Measurements from ENCODE around the gene PALD1.
"Not testable (repeated sequence)": the region's sequence is repeated elsewhere in the genome, so short reads cannot be mapped to it uniquely, and the experiment has no call there.

PALD1 gene

DNA sequence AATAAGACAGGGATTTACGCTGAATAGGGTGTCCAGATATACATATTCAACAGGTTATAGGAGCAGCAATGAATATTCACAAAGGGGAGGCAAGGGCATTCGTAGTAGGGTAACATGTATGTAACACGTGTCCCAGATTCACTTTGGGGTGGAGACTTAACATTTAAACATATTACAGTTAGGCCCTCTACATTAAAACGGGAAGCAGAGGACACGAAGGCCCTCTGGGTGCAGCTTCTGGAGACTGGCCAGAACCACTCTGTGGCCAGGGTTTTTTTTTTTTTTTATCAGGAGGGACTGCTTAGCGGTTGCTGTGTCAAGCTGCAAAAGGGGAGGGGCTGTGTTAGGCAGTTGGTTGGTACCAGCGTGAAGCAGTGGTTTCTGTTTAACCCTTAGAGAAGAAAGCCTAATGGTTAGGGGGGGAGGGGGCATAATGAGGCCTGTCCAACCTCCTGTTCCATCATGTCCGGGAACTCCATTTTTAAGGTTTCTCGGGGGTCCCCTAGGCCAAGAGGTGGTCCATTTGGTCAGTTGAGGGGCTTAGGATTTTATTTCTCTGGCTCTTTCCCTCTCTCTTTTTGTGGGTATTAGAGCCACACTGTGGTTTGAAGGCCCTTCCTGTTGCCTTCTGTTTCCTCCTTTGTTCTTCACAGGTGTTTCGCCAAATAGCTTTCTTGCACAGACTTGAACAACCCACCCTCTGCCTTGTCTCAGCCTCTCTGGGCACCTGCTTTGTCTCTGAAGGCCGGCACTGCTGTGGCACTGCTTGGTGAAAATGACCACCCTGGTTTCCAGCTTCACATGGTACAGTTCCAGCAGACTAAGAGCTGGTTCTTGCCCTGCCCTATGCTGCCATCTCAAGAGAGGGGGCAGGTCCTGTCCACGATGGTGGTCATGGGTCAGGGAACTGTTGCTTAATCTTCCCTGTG, 97.6 kb downstream of the PALD1 start:
- peak; percentile 85 for DNase-seq

DNA sequence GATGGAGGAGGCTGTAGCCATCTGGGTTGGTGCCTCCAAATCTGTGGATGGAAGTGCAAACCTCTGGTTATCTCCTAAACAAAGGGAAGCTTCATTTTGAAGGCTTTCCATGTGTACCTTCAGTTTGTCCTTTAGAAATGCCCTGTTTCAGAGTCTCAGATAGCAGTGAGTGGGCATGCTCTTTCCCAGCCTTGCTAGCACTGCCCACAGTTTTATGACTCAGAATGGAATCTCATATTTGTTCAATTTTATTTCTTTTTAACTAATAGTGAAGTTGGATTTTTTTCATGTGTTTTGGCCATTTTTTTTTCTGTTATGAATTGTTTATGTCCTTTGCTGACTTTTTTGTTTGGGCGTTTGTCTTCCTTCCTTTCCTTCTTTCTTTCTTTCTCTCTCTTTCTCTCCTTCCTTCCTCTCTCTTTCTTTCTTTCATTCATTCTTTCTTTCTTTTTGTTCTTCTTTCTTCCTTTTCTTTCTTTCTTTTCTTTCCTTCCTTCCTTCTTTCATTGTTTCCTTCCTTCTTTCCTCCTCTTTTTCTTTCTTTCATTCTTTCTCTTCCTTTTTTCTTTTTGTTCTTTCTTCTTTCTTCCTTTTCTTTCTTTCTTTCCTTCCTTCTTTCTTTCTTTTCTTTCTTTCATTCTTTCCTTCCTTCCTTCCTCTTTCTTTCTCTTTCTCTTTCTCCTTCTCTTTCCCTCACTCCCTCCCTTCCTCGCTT, 98.4 kb downstream of the PALD1 start:
- DNase-seq: no peak

DNA sequence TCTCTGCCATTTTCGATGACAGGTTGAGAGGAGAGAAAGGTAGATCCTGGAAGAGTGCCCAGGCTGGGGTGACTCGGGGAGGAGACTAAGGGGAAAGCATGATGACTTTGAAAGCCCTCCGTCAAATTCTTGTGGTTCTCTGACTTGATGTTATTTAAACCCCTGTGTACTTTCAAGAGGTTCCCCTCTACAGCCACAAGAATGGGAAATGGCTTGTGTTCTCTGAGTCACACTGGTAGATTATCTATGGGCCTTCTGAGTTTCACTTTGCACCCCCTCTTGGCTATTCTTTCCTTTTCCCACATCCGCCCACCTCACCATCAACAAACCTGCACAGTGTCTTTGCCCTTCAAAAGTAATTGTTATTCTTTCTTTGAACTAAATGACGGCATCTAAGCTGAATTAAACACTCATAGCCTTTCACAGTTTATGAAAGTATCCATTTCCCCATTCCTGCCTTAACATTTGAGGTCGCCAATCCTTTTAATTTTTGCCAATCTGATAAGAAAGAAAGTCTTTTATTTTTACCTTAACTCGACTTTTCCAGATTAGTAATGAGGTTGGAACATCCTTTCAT, 99.9 kb downstream of the PALD1 start:
- DNase-seq: no peak

DNA sequence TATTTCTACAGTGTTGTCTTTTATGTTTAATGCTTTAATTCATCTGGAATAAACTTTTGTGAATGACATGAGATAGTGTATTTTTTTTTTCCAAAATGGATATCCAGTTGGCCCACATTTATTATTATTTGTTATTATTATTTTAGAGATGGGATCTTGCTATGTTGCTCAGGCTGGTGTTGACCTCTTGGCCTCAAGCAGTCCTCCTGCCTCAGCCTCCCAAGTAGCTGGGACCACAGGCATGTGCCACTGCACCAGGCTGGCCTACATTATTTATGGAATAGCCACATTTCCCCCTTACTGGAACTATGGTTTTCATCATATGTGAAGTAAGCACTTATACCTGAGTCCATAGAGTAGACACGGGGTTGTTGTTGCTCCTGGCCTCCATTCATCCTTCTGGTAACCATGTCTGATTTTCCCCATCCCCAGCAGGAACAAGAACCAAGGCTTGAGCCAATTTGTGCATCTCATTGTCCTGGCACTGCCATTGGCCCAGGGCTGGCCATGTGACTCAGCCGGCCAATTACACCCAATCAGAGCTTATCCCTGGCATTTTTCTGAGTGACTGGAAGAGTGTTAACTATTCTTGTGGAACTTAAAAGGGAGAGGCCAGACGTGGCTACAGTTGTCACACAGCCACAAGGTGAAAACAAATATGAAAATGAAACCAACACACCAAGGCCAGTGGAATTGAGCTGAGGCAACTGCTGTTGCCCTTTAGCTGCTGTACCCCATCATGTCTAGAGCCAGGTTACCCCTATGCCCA, 100.9 kb downstream of the PALD1 start:
- no peak for DNase-seq

DNA sequence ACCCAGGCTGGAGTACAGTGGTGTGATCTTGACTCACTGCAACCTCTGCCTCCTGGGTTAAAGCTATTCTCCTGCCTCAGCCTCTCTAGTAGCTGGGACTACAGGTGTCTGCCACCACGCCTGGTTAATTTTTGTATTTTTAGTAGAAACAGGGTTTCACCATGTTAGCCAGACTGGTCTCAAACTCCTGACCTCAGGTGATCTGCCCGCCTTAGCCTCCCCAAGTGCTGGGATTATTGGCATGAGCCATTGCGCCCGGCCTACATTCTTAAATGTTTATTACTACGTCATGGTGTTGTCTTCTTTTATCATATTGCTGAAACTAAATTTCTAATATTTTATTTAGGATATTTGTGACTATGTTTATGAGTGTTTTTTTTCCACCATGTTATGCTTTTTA, 102.6 kb downstream of the PALD1 start:
- DNase-seq: not testable (repeated sequence)

DNA sequence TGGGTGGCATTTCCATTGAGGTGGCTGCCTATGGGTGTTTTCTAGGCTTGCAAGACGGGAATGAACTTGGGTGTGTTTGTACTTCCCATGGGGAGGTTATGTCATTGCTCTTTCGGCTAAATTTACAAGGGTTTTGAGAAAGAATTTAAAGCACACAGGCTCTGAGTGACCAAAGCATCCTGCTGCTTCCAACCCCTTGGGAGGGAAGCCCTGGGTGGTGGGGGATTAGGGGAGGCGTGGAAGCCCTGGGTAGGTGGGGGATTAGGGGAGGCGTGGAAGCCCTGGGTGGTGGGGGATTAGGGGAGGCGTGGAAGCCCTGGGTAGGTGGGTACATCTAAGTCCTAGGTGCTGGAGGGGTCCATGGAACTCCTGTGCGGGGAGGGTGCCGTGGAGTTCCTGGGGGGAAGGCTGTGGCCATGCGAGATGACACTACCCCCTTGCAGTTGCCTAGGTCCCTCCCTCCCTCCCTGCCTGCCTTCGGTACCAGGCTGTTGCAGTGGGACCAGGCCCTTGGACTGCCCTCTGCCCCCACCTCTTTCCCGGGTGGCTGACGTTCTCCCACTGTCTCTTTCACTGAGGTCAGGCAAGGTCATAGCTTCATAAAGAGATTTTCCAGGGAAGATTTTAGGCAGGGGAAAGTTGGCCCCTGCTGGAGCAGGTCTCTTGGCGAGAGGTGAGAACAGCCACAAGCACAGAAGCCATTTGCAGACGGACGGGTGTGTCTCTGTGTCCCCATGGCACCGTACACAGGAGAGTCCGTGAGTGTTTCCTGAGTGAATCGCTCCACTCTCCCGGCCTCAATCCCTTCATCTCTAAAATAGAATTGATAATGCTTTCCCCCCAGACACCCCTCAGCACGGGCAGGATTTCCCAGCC, 104.5 kb downstream of the PALD1 start:
- no peak for DNase-seq

DNA sequence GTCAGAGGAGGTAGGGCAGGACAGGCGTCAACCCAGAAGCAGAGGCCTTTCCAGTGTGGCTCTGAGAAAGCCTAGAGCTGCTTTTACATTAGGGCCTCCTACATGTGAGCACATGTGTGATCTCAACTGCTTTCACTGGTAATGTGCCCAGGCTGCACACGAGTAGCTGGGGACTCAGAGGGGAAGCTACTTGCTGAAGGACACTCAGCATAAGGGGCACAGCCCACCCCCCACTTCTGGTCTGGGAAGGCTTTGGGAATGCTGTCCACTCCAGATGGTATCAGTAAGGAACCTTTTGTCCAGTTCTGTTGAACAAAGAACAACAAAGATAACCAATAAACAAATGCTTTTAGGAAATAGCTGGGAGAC, 105.1 kb downstream of the PALD1 start:
- DNase-seq: no peak

DNA sequence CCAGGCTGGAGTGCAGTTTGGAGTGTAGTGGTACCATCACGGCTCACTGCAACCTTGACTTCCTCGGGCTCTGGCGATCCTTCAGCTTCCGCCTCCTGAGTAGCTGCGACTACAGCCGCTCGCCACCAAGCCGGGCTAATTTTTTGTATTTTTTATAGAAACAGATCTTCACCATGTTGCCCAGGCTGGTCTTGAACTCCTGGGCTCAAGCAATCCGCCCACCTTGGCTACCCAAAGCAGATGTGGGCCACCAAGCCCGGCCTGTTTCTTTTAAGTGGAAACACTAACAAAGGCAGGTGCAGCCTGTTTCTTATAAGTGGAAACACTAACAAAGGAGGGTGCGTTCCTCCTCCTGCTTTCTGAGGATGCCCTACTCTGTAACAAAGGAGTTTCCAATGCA, 105.8 kb downstream of the PALD1 start:
- DNase-seq: no peak

DNA sequence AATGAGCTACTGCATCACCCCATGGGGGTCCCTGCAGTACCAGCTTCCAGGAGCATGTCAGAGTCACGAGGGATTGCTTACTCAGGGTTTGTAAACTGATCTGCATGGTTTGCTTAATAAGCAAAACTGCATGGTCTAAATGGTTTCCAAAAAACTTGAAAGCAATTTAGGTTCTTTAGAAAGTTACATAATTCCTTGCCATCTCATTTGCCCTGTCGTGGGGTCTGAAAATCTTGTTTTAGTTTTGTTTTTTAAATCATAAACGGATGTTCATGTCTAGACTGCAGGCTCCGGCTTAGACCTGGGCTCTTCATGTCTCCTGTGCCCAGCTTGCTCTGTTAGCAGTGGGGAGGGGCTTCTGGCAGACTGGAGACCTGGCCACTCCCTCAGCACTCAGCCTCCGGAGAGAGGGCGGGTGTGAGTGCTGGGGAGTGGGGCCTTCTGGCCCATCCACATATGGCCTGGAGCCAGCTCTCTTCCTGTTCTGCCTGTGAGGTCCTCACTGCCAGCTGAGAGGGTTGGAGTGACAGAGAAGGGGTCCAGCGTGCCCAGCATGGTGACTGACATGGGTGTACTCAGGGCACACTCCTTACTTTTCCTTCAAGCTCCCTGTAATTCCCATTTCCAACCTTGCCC, 106.5 kb downstream of the PALD1 start:
- peak; percentile 89 for DNase-seq

DNA sequence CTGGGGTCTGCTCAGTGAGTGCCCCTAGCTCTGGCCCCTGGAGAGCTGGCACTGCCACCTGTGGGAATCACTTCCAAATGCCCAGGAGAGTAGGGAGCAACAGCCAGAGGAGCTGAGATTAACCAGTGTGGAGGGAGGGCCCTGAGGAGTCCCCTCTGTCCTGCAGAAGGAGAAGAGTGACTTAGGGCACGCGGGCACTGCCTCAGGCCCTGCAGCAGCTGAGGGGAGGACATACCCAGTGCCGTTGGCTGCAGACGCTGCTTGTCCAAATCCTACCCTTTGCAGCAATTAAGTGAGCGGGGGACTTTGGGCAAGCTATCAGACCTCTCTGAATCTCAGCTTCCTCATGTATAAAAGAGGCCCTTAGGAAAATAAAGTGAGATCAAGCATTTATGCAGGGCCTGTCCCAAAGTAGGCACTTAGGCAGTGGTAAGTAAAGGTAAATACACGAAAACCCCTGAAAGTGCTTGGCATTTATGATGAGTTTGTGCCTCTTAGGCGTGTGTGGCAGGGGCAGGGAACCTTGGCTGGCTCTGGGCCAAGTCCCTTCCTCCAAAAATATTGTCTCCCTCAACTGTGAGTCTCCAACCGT, 107.1 kb downstream of the PALD1 start:
- DNase-seq: no peak

DNA sequence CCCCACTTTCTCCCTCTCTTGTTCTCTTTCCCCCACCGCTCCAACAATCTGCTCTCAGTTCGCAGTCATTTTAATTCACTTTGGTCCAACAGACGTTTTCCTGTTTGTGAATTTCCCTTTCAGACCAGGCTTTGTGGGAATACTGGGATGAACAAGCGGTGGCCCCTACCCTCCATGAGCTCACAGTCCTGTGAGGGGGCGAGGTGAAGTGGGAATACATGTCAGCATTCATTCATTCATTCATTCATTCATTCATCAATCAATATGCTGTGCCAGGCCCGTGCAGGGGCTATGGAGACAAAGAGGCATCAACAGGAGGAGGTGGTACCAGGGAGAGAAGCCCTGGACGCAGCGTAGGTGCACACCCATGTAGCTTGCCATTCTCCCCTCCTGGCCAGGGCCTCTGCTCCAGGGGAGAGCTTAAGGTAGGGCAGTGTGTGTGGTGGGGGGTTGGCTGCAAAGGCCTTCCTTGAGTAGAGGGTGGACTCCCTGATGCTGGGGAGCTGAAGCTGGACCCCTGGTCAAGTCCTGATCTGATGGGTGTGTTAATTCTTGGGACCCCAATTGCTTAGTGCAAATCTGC, 107.9 kb downstream of the PALD1 start:
- DNase-seq: no peak

DNA sequence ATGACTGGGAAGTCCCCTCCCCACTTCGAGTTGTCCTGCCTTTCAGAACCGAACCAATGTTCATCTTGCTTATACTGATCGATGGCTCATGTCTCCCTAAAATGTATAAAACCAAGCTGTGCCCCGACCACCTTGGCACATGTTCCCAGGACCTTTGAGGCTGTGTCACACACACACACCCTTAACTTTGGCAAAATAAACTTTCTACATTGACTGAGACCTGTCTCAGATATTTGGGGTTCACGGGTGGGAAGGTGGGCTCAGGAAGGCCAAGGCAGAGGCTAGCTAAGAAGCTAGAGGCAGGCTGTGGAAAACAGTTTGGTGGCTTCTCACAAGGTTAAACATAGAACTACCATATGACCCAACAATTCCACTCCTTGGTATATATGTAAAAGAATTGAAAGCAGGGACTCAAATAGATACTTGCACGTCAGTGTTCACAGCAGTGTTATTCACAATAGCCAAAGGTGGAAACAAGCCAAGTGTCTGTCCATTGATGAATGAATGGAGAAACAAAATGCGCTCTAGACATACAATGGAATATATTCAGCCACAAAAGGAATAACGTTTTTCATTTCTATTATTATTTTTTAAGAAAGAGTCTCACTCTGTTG, 108.6 kb downstream of the PALD1 start:
- DNase-seq: no peak

DNA sequence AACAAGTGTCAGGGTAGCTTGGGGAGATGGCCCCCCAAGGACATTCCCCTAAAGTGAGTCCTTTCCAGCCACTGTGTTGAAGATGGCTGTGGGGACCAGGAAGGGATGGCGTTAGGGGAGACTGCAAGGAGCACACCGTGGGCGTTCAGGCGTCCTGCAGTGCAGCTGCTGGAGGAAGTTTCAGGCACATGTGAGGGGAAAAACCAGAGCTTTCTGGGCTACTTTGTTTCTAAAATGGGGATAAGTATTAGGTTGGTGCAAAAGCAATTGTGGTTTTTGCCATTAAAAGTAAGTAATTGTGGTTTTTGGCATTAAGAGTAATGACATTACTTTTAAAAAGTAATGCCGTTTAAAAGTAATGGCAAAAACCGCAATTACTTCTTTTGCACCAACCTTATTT, 109.7 kb downstream of the PALD1 start:
- DNase-seq: no peak

DNA sequence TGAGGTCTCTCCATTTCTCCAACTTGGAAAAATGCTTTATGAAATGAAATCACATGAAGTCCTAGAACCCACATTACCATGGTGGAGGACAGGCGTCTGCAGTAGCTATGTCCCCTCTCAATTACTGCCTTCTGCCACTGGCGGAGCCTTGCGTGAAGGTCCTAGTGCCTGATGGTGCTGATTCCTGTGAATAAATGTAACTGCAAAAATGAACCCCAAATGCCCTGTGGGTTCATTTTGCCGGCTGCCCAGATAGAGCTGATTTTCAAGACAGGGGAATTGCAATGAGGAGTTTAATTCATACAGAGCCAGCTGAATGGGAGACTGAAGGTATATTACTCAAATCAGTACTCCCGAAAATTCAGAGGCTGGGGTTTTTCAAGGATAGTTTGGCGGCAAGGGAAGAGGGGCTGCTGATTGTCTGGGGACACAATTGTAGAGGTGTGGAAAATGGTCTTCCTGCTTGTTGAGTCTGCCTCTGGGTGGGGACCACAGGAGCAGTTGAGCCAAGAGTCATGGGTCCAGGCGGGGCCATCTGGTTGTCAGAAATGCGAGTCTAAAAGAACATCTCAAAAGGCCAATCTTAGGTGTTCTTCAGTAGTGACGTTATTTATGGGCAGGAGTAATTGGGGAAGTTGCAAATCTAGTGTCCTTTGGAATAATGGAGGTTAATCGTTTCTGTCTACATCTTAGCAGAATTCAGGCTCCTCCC, 110.4 kb downstream of the PALD1 start:
- DNase-seq: no peak

DNA sequence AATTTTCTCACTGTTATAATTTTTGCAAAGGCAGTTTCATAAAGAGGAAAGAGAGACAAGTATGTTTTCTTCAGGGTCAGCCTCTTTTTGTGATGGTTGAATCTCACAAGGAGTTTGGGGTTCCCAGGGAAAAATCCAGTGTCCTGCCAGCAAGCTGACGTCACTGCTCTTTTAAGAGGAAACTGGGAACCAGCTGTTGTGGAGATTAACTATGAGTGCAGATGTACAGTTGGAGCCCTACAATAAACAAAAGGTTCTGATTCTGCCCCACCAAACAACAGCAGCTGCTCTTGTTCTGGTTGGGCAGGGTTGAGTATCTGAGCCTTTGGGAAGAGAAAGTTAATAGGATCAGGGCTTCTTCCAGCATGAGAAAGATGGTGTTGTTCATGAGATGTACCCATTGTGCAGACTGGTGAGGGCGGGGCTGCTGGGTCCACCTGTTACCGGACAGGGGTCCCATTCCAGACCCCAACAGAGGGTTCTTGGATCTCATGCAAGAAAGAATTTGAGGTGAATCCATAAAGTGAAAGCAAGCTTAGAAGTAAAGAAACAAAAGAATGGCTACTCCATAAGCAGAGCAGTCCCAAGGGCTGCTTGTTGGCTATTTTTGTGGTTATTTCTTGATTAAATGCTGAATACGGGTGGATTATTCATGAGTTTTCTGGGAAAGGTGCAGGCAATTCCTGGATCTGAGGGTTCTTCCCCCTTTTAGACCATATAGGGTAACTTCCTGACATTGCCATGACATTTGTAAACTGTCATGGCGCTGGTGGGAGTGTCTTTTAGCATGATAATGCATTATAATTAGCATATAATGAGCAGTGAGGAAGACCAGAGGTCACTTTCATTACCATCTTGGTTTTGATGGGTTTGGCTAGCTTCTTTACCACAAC, 111.4 kb downstream of the PALD1 start:
- no peak for DNase-seq

DNA sequence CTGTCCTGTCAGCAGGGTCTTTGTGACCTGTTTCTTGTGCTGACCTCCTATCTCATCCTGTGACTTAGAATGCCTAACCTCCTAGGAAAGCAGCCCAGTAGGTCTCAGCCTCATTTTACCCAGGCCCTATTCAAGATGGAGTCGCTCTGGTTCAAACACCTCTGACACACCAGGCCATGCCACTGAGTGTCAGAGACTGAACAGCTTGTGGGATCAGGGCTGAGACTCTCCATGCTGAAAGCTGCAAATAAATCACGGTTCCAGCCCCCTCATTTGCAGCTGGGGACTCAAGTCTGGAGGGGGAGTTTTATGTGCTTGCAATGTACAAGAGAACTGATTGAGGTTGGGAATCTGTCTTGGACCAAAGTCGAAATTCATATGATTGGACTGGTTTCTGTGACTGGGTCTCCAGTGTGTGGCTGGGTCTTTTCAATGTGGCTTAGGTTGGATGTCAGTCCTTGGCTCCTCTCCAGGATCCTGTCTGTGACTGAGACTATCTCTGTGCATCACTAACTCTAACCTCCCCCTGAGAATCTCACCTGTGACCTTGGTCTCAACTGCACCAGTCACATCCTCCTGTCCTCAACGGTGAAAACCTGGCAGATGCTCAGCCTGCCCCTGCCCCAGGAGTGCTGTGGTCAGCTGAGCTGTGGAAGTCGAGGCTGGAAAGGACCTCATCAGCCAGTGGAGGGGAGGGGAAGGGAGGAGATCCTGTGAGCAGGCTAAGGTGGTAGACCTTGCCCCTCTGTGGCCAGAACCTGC, 112.3 kb downstream of the PALD1 start:
- no peak for DNase-seq

DNA sequence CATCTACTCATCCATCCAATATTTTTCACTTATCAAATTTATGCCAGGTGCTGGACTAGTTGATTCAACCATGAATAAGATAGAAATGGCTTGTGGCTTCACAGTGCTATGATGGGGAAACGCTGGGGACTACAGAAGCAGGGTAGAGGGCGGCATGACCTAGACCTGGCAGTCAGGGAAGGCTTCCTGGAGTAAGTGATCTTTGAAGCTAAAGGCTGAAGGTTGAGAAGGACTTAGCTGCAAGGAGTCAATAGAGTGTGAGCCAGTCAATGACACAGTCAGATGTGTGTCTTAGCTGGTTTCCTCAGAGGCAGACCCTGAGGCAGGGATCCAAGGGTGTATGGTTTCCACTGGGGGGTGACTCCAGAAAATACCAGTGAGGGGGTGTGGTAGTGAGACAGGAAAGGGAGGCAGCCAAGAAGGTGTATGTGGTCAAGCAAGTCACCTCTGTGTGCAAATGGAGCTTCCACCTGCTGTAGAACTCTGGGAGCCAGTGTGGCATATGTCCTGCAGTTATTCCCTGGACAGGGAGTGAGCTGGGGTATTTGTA, 113.7 kb downstream of the PALD1 start:
- no peak for DNase-seq

Data from DMS153 (cell line).